ENCODE data around the gene DYRK1A. TPM values are rescaled to one million over a fixed set of nuclear protein-coding genes. Genes with fewer than 3 reads are reported as not detected.

The DYRK1A gene
- total RNA-seq, 2 experiments from 2014 or later, result 51.1 to 76.9 TPM

GRCh38 chr21:37372951-37373350, 6.4 kb downstream of the DYRK1A start:
- Mint-ChIP-seq H3K4me1 (peaks cover 81% of the 10 kb centered on the region), H3K9me3 (ENCODE audit: low read depth) (no peaks in the 10 kb centered on the region), H3K27me3 (no peaks in the 10 kb centered on the region), H3K4me3 (no peak overlapping the region), H3K36me3 (ENCODE audit: low read depth) (peaks cover 12% of the 10 kb centered on the region), H3K27ac (no peak overlapping the region)
- DNase-seq (no peak), ATAC-seq (no peak)
- POLR2A ChIA-PET, result interaction anchor here (0.6 to 1.2 kb wide), 2 partner anchors 9 to 15 kb away, joined by 4 to 5 read pairs; no protein-coding TSS in a partner anchor
- CTCF ChIA-PET, result interaction anchor here (0.7 to 3.0 kb wide), 4 partner anchors 9 to 139 kb away, joined by 3 to 14 read pairs (median 8); no protein-coding TSS in a partner anchor
- intact Hi-C loops (cut with DNase I, micrococcal nuclease), result no loop called here

GRCh38 chr21:37373539-37373938, 7.0 kb downstream of the DYRK1A start:
- ChIA-PET POLR2A (interaction anchor here (0.6 to 1.2 kb wide), 4 partner anchors 8 to 35 kb away, joined by 3 to 7 read pairs (median 4); no protein-coding TSS in a partner anchor), CTCF (interaction anchor here (0.5 to 3.0 kb wide), 8 partner anchors 9 to 139 kb away, joined by 3 to 14 read pairs (median 4); partner anchors contain the start of gene VPS26C)
- no peaks in the 10 kb centered on the region for H3K9me3 Mint-ChIP-seq (ENCODE audit: low read depth)
- H3K36me3 Mint-ChIP-seq (ENCODE audit: low read depth), result peaks cover 9% of the 10 kb centered on the region
- H3K4me1 Mint-ChIP-seq, result peaks cover 85% of the 10 kb centered on the region
- intact Hi-C loops (cut with DNase I, micrococcal nuclease), result no loop called here
- H3K27me3 Mint-ChIP-seq, result no peaks in the 10 kb centered on the region
- peak overlapping the region; percentile 9 for H3K27ac Mint-ChIP-seq
- no peak overlapping the region for H3K4me3 Mint-ChIP-seq
- ATAC-seq, result no peak
- no peak for DNase-seq

GRCh38 chr21:37374027-37374426, 7.5 kb downstream of the DYRK1A start:
- H3K27me3 Mint-ChIP-seq, result no peaks in the 10 kb centered on the region

GRCh38 chr21:37375866-37376574, 9.4 kb downstream of the DYRK1A start:
- ChIA-PET POLR2A (interaction anchor here (0.6 kb wide), 1 partner anchor 25 kb away, joined by 4 read pairs; no protein-coding TSS in a partner anchor), CTCF (interaction anchor here (0.6 kb wide), 1 partner anchor 17 kb away, joined by 3 read pairs; no protein-coding TSS in a partner anchor)
- Mint-ChIP-seq H3K36me3 (ENCODE audit: low read depth) (peaks cover 5% of the 10 kb centered on the region), H3K9me3 (ENCODE audit: low read depth) (no peaks in the 10 kb centered on the region), H3K4me3 (no peak overlapping the region), H3K27ac (no peak overlapping the region), H3K4me1 (peaks cover 84% of the 10 kb centered on the region), H3K27me3 (no peaks in the 10 kb centered on the region)
- ATAC-seq (no peak), DNase-seq (no peak)
- intact Hi-C loops (cut with DNase I, micrococcal nuclease), result no loop called here

More at GRCh38 chr21:37374027-37374426, 7.5 kb downstream of the DYRK1A start:
- CTCF ChIA-PET, result interaction anchor here (0.5 to 3.0 kb wide), 6 partner anchors 8 to 107 kb away, joined by 3 to 14 read pairs (median 6); partner anchors contain the start of gene VPS26C
- ATAC-seq (no peak), DNase-seq (no peak)
- H3K9me3 Mint-ChIP-seq (ENCODE audit: low read depth), result no peaks in the 10 kb centered on the region
- peak overlapping the region; percentile 71 for H3K27ac Mint-ChIP-seq
- H3K36me3 Mint-ChIP-seq (ENCODE audit: low read depth), result peaks cover 4% of the 10 kb centered on the region
- peaks cover 85% of the 10 kb centered on the region for H3K4me1 Mint-ChIP-seq
- H3K4me3 Mint-ChIP-seq, result no peak overlapping the region
- POLR2A ChIA-PET, result interaction anchor here (0.6 to 1.2 kb wide), 4 partner anchors 7 to 34 kb away, joined by 3 to 7 read pairs (median 6); partner anchors contain the start of gene DYRK1A
- intact Hi-C loops (cut with DNase I, micrococcal nuclease), result no loop called here

GRCh38 chr21:37378700-37379139, 12.1 kb downstream of the DYRK1A start:
- no peaks in the 10 kb centered on the region for H3K27me3 Mint-ChIP-seq
- H3K4me1 Mint-ChIP-seq, result peaks cover 80% of the 10 kb centered on the region

GRCh38 chr21:37380349-37381323, 14.1 kb downstream of the DYRK1A start:
- CTCF ChIA-PET, result interaction anchor here (0.6 to 2.4 kb wide), 3 partner anchors 10 to 294 kb away, joined by 3 to 11 read pairs (median 3); no protein-coding TSS in a partner anchor
- H3K27ac Mint-ChIP-seq, result peak overlapping the region; percentile 25
- intact Hi-C loops (cut with DNase I, micrococcal nuclease), result no loop called here
- DNase-seq (no peak), ATAC-seq (no peak)
- POLR2A ChIA-PET, result interaction anchor here (1.0 kb wide), 1 partner anchor 9 kb away, joined by 3 read pairs; no protein-coding TSS in a partner anchor
- H3K9me3 Mint-ChIP-seq (ENCODE audit: low read depth), result peaks cover 8% of the 10 kb centered on the region
- H3K36me3 Mint-ChIP-seq (ENCODE audit: low read depth), result peaks cover 25% of the 10 kb centered on the region
- no peak overlapping the region for H3K4me3 Mint-ChIP-seq
- no peaks in the 10 kb centered on the region for H3K27me3 Mint-ChIP-seq
- peaks cover 85% of the 10 kb centered on the region for H3K4me1 Mint-ChIP-seq

More at GRCh38 chr21:37378700-37379139, 12.1 kb downstream of the DYRK1A start:
- ATAC-seq, result no peak
- ChIA-PET CTCF (interaction anchor here (1.0 to 1.4 kb wide), 2 partner anchors 7 to 86 kb away, joined by 3 read pairs; no protein-coding TSS in a partner anchor), POLR2A (no interaction called here)
- H3K27ac Mint-ChIP-seq, result peak overlapping the region; percentile 26
- H3K9me3 Mint-ChIP-seq (ENCODE audit: low read depth), result peaks cover 5% of the 10 kb centered on the region
- H3K36me3 Mint-ChIP-seq (ENCODE audit: low read depth), result peaks cover 21% of the 10 kb centered on the region
- no peak overlapping the region for H3K4me3 Mint-ChIP-seq
- DNase-seq, result no peak
- intact Hi-C loops (cut with DNase I, micrococcal nuclease), result no loop called here

- ChIA-PET CTCF (interaction anchor here (0.7 to 2.4 kb wide), 7 partner anchors 8 to 355 kb away, joined by 3 to 11 read pairs (median 5); no protein-coding TSS in a partner anchor), POLR2A (interaction anchor here (0.9 to 1.1 kb wide), 2 partner anchors 9 to 114 kb away, joined by 3 to 4 read pairs; no protein-coding TSS in a partner anchor)
- Mint-ChIP-seq H3K27me3 (no peaks in the 10 kb centered on the region), H3K36me3 (ENCODE audit: low read depth) (peaks cover 22% of the 10 kb centered on the region), H3K4me1 (peaks cover 87% of the 10 kb centered on the region), H3K4me3 (no peak overlapping the region), H3K27ac (no peak overlapping the region), H3K9me3 (ENCODE audit: low read depth) (peaks cover 8% of the 10 kb centered on the region)
- intact Hi-C loops (cut with DNase I, micrococcal nuclease), result no loop called here
- no peak for ATAC-seq
- DNase-seq, result no peak
Observed at GRCh38 chr21:37381883-37382585, 15.5 kb downstream of the DYRK1A start.

- H3K4me3 Mint-ChIP-seq, result no peak overlapping the region
- H3K9me3 Mint-ChIP-seq (ENCODE audit: low read depth), result peaks cover 8% of the 10 kb centered on the region
- intact Hi-C loops (cut with DNase I, micrococcal nuclease), result no loop called here
- no peak overlapping the region for H3K27ac Mint-ChIP-seq
- H3K27me3 Mint-ChIP-seq, result no peaks in the 10 kb centered on the region
- POLR2A ChIA-PET, result no interaction called here
- DNase-seq, result no peak
- no peak for ATAC-seq
- CTCF ChIA-PET, result interaction anchor here (0.7 to 1.9 kb wide), 4 partner anchors 9 to 356 kb away, joined by 3 to 9 read pairs (median 4); no protein-coding TSS in a partner anchor
- peaks cover 25% of the 10 kb centered on the region for H3K36me3 Mint-ChIP-seq (ENCODE audit: low read depth)
- H3K4me1 Mint-ChIP-seq, result peaks cover 88% of the 10 kb centered on the region
Observed at GRCh38 chr21:37383086-37383485, 16.5 kb downstream of the DYRK1A start.

- no peak for ATAC-seq
Observed at GRCh38 chr21:37383784-37384311, 17.3 kb downstream of the DYRK1A start.

GRCh38 chr21:37384416-37384815, 17.8 kb downstream of the DYRK1A start:
- no peak for DNase-seq
- peak; percentile 39 for ATAC-seq
- peaks cover 8% of the 10 kb centered on the region for H3K9me3 Mint-ChIP-seq (ENCODE audit: low read depth)
- peaks cover 27% of the 10 kb centered on the region for H3K36me3 Mint-ChIP-seq (ENCODE audit: low read depth)
- H3K27me3 Mint-ChIP-seq, result no peaks in the 10 kb centered on the region
- CTCF ChIA-PET, result interaction anchor here (0.7 to 2.9 kb wide), 4 partner anchors 13 to 49 kb away, joined by 3 to 10 read pairs (median 4); no protein-coding TSS in a partner anchor
- POLR2A ChIA-PET, result interaction anchor here (0.6 to 1.1 kb wide), 2 partner anchors 10 to 93 kb away, joined by 5 to 7 read pairs; no protein-coding TSS in a partner anchor
- H3K27ac Mint-ChIP-seq, result no peak overlapping the region
- H3K4me1 Mint-ChIP-seq, result peaks cover 84% of the 10 kb centered on the region
- no peak overlapping the region for H3K4me3 Mint-ChIP-seq
- intact Hi-C loops (cut with DNase I, micrococcal nuclease), result loop anchor here in 1 of 2 experiments (2.0 kb wide), 1 partner anchor 14 kb away; no protein-coding TSS in a partner anchor

More at GRCh38 chr21:37383784-37384311, 17.3 kb downstream of the DYRK1A start:
- intact Hi-C loops (cut with DNase I, micrococcal nuclease), result loop anchor here in 1 of 2 experiments (2.0 kb wide), 1 partner anchor 13 kb away; no protein-coding TSS in a partner anchor
- Mint-ChIP-seq H3K27ac (peak overlapping the region; percentile 59), H3K4me1 (peaks cover 87% of the 10 kb centered on the region), H3K36me3 (ENCODE audit: low read depth) (peaks cover 25% of the 10 kb centered on the region), H3K27me3 (no peaks in the 10 kb centered on the region), H3K9me3 (ENCODE audit: low read depth) (peaks cover 8% of the 10 kb centered on the region), H3K4me3 (no peak overlapping the region)
- DNase-seq, result no peak
- CTCF ChIA-PET, result interaction anchor here (0.7 to 2.9 kb wide), 2 partner anchors 13 to 33 kb away, joined by 3 to 10 read pairs; no protein-coding TSS in a partner anchor
- POLR2A ChIA-PET, result interaction anchor here (0.6 kb wide), 1 partner anchor 92 kb away, joined by 5 read pairs; no protein-coding TSS in a partner anchor

Measured in activated CD4-positive, alpha-beta T cell treated with anti-CD3 and anti-CD28 coated beads for 36 hours (primary cell).